SW 1271 (cell line): ENCODE data around the gene LMF1.

Source experiments
- DNase-seq, 2 experiments: peaks; one replicate each; lab custom pipeline; 2025; lab: John Stamatoyannopoulos, UW

Gene LMF1

DNA sequence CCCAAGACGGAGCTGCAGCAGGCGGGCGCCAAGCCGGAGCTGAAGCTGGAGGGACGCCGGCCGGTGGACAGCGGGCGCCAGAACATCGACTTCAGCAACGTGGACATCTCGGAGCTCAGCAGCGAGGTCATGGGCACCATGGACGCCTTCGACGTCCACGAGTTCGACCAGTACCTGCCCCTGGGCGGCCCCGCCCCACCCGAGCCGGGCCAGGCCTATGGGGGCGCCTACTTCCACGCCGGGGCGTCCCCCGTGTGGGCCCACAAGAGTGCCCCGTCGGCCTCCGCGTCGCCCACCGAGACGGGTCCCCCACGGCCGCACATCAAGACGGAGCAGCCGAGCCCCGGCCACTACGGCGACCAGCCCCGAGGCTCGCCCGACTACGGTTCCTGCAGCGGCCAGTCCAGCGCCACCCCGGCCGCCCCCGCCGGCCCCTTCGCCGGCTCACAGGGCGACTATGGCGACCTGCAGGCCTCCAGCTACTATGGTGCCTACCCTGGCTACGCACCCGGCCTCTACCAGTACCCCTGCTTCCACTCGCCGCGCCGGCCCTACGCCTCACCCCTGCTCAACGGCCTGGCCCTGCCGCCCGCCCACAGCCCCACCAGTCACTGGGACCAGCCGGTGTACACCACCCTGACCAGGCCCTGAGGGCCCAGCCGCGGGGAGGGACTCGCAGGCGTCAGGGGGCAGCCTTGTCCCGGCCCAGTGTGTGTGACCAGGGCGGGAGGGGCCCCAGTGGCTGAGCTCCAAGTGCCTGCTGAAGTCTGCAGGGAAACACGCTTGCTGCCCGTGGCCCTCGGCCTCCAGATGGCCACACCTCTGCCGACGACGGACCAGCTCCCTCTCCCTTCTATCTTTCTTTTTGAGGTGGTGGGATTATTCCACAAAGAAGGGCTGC is 14.2 kb upstream of the LMF1 start:
- DNase-seq = no peak

GRCh38 chr16:984121-984694 is 13.4 kb upstream of the LMF1 start:
- no peak for DNase-seq

- no peak for DNase-seq
Observed at GRCh38 chr16:983044-984030, 12.6 kb upstream of the LMF1 start.

GRCh38 chr16:982145-983043 is 11.6 kb upstream of the LMF1 start:
- no peak for DNase-seq

DNA sequence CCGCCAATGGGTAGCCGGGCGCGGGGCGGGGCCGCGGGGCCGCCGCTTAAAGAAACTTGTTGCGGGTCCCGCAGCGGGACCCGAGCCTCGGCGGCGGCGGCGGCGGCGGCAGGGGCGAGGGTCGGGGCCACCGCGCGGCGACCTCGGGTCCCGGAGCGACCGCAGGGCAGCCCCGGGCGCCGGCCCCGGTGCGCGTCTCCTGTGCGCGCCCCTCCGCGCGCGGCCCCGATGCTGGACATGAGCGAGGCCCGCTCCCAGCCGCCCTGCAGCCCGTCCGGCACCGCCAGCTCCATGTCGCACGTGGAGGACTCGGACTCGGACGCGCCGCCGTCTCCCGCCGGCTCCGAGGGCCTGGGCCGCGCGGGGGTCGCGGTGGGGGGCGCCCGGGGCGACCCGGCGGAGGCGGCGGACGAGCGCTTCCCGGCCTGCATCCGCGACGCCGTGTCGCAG is 10.9 kb upstream of the LMF1 start, which contains the start of gene SOX8:
TSS of gene SOX8 (plus strand) at position 76 of the 450 bp plus-strand sequence. CDS start at position 229, 153 bp downstream.
- no peak for DNase-seq

GRCh38 chr16:980595-980854 is 9.7 kb upstream of the LMF1 start:
- no peak for DNase-seq

GRCh38 chr16:979859-980594 is 9.2 kb upstream of the LMF1 start:
- DNase-seq = no peak

GRCh38 chr16:979147-979546 is 8.4 kb upstream of the LMF1 start:
- DNase-seq = no peak

- DNase-seq = no peak
Observed at GRCh38 chr16:978403-978802, 7.6 kb upstream of the LMF1 start.

GRCh38 chr16:977896-978295 is 7.1 kb upstream of the LMF1 start:
- DNase-seq = no peak

GRCh38 chr16:977081-977701 is 6.4 kb upstream of the LMF1 start:
- DNase-seq = no peak

DNA sequence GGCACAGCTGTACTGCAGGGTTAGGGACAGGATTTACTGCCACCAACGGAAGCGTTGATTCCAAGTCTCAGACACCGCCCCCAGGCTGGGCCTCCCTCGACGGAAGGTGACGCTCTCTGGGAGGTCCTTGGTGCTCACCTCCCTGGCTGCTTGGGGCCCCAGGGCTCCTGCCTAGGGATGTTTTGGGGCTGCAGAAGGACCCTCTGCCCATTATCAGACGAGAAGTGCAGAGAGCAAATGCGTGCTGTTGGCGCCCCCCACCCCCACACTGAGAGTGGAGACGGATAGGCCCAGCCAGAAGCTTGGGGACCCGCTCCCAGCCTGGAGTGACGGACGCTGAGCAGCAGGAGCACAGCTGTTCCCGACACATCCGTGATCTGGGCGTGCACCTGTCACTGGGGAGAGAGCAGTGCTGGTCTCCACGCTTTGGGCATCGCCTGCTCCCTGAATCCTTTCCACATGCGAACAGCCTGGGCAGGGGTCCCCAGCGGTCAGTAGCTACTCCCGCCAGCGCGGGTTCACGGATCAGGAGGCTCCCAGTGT is 5.7 kb upstream of the LMF1 start:
- no peak for DNase-seq

- no peak for DNase-seq
Observed at GRCh38 chr16:975291-975690, 4.5 kb upstream of the LMF1 start.

DNA sequence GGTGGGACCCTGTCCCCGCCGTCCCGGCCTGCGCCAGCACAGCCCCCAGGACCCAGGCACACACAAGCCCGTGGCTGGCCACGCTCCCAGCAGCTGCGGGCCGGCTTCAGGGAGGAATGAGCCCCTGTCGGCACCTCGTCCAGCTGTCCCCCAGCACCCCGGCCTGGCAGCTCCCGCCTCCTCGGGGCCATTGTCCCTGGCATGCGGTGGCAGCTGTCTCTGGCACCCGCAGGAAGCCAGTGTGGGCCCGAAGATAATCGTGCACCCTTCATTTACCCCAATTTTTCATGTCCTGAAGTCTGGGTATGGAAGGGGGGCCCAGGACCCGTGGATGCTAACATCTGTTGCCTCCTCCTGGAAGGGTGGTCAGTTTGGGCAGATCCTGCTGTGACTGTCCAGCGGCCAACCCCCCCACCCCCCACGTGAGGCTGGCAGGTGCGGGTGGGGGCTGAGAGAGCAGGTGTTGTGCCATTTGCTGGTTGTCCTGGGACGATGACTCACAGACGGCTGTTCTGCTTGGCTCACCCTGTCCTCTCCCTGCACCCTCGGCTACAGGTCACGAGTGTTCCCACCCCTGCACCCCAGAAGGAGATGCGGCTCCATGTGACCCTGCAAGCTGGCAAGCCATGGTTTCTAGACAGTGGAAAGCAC is 4.0 kb upstream of the LMF1 start:
- no peak for DNase-seq

DNA sequence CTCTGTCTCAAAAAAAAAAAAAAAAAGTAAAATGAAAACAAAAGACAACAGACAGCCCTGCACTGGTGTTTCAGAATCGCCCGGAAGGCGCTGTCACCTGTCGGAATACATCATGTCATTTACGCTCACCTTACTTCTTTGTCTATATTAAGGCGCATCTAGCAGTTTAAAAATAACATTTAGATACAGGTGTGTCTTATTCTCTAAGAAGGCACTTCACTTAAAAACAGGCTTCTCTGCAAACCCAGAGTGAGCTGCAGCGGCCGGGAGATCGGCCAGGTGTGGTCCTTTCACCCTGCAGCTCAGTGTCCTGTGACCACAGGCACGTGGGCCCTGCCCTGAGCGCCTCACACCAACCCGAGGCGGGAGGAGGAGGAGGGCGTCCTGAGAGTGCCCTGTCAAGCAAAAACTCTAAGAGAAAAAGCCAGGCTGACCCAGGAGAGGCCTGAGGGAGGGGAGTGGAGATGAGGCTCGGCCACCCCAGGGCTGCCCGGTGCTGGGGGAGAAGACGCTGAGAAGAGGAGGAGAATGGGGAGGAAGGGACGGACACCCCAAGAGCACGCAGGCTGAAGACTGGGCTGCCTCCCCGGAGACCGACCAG is 3.3 kb upstream of the LMF1 start:
- no peak for DNase-seq

- no peak for DNase-seq
Observed at GRCh38 chr16:973366-973765, 2.6 kb upstream of the LMF1 start.

DNA sequence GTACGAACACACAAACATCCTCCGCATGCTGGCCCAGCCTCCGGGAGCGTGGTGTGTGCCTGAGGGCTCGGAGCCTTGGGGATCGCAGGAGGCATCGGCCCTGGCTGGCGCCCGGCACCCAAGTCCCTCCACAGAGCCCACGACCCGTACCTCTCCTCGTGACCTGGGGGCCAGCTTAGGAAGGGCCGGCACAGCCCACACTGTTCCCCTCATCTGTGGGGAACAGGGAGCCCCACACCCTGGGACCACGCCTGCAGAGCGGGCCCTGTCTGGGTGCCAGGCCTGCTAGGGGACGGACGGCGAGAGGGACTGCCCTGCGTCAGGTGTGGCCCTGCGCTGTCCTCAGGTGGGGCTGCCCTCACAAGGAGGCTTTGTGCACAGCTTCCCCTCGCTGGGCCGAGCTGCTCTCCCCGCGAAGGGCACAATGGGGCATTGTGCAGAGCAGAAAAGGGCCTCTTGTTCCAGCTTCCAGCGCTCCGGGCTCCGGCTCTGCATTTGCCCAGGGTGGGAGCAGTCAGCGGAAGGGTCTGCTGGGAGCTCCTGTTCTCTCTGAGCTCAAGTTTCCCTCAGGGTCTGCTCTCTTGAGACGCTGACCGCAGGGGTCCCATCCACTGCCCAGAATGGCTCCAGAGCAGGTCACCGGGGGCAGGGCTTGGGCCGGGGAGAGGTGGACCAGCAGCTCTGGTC is 1.7 kb upstream of the LMF1 start:
- DNase-seq = no peak

DNA sequence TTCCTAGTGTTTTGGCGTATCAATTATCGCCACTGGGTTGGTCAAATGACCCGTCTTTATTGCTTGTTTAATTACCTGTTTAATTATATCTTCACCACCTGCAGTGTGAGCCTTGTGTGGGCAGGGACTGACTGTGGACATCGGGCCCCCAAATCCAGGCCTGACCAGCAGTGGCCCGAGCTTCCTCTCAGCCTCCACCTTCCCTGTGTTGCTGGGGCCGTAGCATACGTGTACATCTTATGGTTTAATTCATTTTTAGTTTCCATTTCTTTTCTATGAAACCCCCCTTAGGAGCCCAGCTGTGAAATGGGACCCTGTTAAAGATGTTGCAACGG is 1.2 kb upstream of the LMF1 start:
- DNase-seq = no peak

DNA sequence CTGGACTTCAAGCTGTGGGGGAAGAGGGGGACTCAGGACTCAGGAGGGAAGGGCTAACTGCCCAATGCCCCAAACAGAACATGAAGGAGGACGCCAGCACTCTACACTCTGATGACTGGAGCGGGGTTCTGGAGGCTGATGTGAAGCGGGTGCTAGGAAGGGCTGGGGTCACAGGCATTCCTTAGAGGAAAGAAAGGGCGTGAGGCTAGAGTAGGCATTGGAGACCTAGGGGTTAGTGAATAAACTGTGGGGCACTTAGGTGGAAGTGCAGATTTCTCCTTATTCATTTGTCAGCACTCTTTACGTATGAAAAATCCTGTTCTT is 760 bp upstream of the LMF1 start:
- DNase-seq = no peak
